Fibroblast of skin of left biceps (primary cell): ENCODE measurements around the gene ANKRD13B.

ENCODE experiments used
- DNase-seq, 2 experiments: peaks; one replicate each; pipeline ENCODE4 v3.0.0-alpha.2; 2013; ENCODE audit warnings: low read depth in 2 of 2

Gene ANKRD13B

DNA sequence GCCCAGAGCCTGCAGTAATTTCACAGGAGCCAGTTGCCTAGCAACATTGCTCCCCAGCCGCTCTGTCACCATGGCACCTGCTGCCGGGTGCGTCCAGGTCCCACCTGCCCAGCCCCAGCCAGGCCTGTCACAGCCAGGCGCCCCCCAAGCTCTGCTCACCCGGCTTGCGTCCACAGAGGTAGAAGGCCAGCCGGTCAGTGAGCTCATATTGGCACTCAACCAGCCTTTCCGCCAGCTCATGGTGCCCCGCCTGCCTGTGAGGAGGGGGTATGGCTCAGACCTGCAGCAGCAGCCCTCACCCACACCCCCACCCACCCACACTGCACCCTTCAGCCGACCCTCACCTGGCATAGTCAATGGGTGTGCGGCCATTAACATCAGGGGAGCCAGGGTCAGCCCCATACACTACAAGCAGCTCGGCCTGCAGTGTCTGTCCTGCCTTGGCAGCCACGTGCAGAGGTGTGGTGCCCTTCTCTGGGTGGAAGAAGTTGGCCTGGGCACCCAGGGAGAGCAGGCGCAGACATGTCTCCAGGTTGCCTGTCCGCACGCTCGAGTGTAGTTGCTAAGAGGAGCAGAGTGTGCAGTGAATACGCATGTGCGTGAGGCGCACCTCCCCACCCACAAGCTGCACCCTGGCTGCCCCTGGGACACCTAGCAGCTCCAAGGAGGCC, 11.2 kb upstream of the ANKRD13B start:
- DNase-seq, result no peak

- DNase-seq, result no peak
These were observed 10.6 kb upstream of the ANKRD13B start for GRCh38 chr17:29582254-29582765.

DNA sequence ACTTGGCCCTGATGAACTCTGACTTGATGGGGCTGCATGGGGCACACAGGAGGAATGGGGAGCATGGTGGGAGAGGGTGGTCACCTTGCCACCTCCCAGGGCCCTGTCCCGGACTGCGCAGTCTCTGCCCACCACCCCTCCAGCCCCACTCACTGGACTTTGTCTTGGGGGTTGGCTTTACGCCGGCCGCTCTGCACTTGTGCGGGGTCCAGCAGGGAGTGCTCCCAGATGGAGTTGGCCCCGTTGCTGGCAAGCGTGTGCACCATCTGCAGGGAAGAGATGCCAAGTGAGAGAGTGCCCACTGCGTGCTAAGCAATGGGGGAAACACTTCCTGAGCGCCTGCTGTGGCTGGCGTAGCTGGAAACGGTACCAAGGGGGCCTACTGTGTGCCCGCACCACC, 10.2 kb upstream of the ANKRD13B start:
- DNase-seq, result no peak

DNA sequence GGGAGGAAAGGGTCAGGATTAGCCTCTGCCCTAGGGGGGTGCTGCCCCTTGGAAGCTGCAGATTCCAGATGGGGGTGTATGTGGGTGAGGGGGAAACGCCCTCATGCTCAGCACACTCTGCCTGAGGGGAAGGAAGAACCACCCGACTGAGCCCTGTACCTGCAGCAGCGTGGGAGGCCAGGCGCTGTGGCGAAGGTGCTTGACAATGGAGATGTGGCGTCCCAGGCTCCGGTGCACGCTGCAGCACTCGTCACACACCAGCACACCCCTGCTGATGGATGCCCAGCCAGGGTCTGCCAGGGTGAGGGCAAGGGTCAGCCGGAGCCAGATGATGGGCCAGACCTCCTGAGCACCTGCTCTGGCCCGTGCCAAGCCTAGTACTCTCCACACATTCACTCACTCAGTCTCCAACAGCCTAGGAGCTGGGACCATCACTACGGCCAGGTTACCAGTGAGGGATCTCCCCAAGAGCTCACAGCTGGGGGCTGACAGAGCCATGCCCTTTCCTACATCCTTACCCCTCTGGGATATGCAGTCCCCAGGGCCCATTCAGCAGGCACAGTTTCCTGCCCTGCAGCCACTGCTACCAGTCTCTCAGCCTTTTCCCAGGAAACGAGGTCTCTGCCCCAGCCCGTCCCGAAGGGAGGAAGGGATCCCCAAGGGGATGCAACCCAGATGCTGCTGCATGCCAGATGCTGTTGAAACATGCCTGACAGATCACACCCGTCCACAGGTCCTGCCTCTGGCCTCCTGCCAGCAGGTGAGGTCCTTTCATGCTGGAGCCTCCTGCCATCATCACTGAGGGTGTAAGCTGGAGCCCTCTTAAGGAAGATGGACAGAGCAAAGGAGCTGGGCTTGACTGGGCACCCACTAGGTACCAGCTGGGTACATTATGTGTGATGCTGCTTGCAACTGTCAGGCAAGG, 9.3 kb upstream of the ANKRD13B start:
- DNase-seq, result no peak

DNA sequence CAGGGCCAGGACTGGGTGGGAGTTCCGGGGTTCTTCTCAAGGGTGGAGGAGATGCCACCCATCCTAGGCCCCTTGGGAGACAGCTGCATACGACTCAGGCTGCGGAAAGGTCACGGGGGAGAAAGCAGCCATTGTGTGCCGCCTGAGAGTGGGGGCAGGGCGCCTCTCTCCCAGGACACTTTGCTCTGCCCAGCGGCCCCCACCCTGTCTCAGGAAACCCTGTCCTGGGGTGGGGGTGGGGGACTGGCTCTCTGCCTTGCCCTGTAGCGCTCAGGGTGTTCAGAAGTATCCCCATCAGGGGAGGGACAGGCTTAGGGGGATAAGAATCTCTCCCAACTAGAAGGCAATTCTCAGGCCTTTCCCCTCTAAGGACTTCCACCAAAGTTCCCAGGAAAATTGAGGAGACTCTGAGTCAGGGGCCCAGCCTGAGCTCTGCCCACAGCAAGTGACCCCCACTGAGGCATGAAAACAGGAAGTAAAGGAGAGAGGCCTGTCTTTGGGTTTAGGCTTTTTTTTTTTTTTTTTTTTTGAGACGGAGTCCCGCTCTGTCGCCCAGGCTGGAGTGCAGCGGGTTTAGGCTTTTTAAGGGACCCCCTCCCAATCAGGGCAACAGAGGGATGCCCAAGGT, 8.4 kb upstream of the ANKRD13B start:
- no peak for DNase-seq

- no peak for DNase-seq
These were observed 7.7 kb upstream of the ANKRD13B start for GRCh38 chr17:29585080-29585751.

DNA sequence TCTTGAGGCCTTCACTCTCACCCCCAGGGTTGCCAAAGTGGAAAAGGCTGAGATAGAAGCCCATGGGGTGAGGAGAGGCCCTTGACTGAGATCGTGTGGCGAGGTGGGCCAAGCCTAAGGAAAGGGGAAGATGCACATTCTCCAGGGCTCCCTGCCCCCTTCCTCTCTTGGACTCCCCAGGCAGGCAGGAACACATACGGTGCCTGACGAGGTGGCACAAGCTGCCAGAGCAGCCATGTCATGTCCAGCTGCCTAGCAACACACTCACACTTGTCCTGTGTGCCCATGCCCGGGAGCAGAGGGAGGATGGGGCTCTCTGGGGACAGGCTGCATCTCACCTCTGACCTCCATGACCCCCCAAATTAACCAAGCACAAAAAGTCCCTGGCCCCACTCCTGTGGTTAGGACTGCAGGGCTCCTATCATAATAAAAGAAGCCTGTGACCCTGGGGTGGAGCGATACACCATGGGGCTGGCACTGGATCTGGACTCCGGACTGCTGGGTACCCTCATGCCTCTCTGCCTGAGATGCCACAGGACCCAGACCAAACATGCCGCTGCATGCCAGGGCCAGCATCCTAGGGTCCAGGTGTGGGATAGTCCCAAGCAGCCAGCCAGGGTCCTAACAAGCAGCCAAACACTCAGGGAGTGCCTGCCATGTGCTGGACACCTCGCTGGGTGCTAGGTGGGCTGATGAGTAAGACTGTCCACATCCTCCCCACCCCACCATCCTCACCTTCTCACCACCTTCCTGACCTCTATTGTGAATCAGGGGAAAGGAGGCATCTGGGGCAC, 6.1 kb upstream of the ANKRD13B start:
- DNase-seq, result no peak

DNA sequence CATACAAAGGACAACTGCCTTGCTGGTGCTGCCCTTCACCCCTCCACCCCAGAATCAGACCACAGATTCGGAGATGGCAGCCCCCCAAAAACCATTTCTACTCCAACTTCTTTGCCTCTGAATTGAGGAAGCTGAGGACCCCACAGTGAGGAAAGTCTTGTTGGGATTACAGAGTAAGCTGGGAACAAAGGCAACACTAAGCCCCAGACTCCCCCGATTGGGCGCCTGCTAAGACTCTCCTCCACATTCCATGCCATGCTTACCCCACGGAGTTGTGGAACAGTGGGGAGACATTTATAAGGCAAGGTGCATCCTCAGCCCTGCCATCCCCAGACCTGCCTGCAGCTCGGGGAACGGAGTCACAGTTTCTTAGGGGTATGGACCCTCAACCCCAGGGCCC, 5.3 kb upstream of the ANKRD13B start:
- DNase-seq, result no peak

DNA sequence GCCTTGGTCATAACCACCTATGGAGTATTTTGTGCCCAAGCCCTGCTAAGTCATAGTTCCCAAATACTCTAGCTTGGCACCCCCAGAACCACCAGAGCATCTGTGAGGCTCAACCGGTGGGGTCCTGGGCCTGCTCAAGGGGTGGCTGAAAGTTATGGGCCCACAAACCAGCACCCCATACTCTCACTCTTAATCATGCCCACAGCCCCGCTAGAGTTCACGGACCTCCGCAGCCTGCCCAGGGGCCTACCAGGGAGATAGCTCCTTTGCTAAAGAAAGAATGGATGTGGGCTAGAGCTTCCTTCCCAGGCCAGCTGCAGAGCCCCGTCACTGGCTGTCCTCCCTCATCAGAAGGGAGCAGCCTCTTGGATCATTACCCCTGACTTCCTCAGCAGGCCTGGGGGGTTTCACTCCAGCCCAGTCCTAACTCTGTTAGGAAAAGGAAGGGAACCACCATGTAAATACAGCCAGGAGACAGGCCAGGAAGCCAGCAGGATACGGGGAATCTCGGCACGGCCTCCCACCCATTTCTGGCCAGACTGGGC, 4.8 kb upstream of the ANKRD13B start:
- no peak for DNase-seq

GRCh38 chr17:29588562-29589411, 4.1 kb upstream of the ANKRD13B start:
- DNase-seq, result no peak

DNA sequence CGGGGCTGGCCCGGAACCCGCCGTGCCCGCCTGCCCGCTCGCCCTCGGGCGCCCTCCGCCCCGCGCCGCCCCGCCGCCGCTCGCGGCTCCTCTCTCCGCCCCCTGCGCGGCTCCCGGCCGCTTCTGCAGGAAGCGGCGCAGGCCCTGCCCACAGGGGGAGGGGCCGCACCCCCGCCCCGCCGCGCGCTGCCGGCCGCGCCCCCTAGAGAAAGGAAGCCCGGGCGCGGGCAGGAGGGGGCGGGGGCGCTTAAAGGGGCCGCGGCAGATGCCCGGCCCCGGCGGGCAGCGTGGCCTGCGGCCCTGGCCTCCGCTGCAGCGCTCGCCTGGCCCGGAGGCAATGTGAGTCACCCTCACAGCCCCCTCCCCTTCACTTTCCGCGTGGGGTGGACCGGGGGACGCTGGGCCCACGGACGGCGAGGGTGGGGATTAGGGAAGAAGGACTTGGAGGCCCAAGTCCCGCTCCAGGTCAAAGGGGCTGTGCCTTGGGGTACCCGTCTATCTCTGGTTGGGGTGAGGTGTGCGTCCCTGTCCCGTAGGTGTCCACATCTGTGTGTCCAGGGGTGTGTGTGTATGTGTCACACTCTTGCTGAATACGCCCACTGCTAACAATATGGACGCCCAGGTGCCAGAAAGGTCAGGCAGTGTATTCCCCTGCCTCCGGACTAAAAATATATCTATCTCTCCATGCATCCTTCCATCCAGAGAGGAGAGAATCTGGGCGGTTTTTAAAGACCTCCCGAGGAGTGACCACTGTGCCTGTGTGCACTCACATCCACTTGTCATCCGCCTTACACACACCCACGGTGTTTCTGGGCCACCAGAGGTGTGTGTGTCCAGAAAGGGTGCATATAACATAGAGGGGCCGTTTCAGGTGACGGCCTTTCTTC, 3.2 kb upstream of the ANKRD13B start, which contains the start of gene GIT1:
TSS of gene GIT1 (minus strand) at position 125 of the 887 bp plus-strand sequence. CDS start 270 bp downstream, outside the sequence.
- DNase-seq, result peak in 1 of 2 experiments; percentile 52

GRCh38 chr17:29590411-29591145, 2.4 kb upstream of the ANKRD13B start:
- DNase-seq, result no peak

- DNase-seq, result no peak
These were observed 1.7 kb upstream of the ANKRD13B start for GRCh38 chr17:29591146-29591736.

DNA sequence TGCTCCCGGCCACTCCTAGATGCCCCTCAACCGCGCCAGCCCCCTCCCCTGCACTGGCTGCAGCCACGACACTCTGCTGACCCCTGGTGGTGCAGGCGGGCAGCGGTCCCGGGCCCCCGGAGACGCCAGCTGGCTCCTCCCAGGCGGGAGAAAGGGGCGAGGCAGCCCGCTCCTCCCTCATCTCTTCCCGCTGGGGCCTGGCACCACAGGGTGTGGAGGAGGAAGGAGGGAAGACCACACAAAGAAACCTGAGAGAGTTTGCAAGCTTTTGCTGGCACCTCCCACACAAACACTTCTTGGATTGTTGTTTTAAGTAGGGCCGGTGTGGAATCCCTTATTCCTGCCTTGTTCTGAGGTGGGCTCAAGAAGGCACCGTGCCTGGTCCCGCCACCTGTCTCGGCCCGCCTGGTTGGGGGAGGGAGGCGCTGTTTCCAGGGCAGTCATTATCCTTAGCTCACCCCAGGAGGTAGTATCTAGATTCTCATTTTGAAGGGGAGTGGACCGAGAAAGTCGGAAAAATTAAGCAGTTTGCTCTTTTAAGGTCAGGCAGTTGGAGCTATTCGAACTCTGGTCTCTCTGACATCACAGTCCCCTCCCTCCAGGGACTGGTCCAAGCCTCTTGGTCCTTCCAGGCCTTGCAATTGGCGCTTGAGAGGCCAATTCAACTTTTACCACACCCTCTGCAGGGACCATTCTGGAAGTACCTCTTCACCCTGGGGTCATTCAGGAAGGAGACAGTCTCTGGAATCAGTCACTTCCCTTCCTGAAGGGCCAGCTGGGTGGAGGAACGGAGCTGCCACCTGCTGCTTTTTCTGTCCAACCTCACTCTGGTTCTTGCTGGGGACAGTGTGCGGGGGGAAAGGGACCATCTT, 959 bp upstream of the ANKRD13B start:
- DNase-seq, result no peak

GRCh38 chr17:29593591-29594518, 923 bp downstream of the ANKRD13B start:
- no peak for DNase-seq
